HepG2 (cell line): ENCODE measurements around the gene P3H4. TPM values are rescaled to one million over a fixed set of nuclear protein-coding genes. Genes with fewer than 3 reads are reported as not detected.

ENCODE experiments used
- ATF4 ChIP-seq, 2 experiments: fragments of 450-650 bp in 1 of 2; sonication (generic) in 1 of 2; formaldehyde crosslinking; IDR thresholded peaks; 2 replicates each; pipeline versions ENCODE4 v1.5.0 to v1.8.0; 2020 to 2022; ENCODE audit warnings: mild to moderate bottlenecking in 1 of 2, missing genetic modification reagents in 1 of 2
- EP300 ChIP-seq, 3 experiments: sonication (generic) in 1 of 3; formaldehyde crosslinking in 1 of 3; IDR thresholded peaks; 2 replicates each; pipeline versions ENCODE4 v1.5.1 to v1.6.1; 2011 to 2020; ENCODE audit warnings: low read depth in 2 of 3, low read length in 2 of 3, borderline replicate concordance in 1 of 3, improper control_type of control experiment in 1 of 3, mild to moderate bottlenecking in 1 of 3, missing genetic modification reagents in 1 of 3, moderate library complexity in 1 of 3
- HMG20A ChIP-seq: IDR thresholded peaks from 2 replicates; pipeline ENCODE4 v1.6.1; 2016; ENCODE audit warnings: borderline replicate concordance
- HMGXB3 ChIP-seq: sonication (generic); formaldehyde crosslinking; IDR thresholded peaks from 2 replicates; pipeline ENCODE4 v1.4.0; 2020; ENCODE audit warnings: missing genetic modification reagents, borderline replicate concordance
- HNF4G ChIP-seq, 2 experiments: sonication (generic) in 1 of 2; formaldehyde crosslinking in 1 of 2; IDR thresholded peaks; 2 replicates each; pipeline versions ENCODE4 v1.4.0 to v1.6.1; 2011 to 2020; ENCODE audit warnings: borderline replicate concordance in 2 of 2, low read depth in 2 of 2, mild to moderate bottlenecking in 2 of 2, low read length in 1 of 2, missing genetic modification reagents in 1 of 2, moderate library complexity in 1 of 2
- LCORL ChIP-seq, 2 experiments: fragments of 450-650 bp in 1 of 2; sonication (generic) in 1 of 2; formaldehyde crosslinking in 1 of 2; IDR thresholded peaks; 2 replicates each; pipeline versions ENCODE4 v1.5.0 to v1.6.1; 2017 to 2020; ENCODE audit warnings: antibody characterized with exemption in 1 of 2, missing genetic modification reagents in 1 of 2
- THAP7 ChIP-seq: sonication (generic); formaldehyde crosslinking; IDR thresholded peaks from 2 replicates; pipeline ENCODE4 v1.8.1; 2023; ENCODE audit warnings: mild to moderate bottlenecking, missing genetic modification reagents
- ZBTB7B ChIP-seq: sonication (generic); formaldehyde crosslinking; IDR thresholded peaks from 2 replicates; pipeline ENCODE4 v1.4.0; 2020; ENCODE audit warnings: missing genetic modification reagents
- ZFP82 ChIP-seq: sonication (generic); formaldehyde crosslinking; IDR thresholded peaks from 2 replicates; pipeline ENCODE4 v1.5.1; 2020; ENCODE audit warnings: mild to moderate bottlenecking, missing genetic modification reagents, borderline replicate concordance
- ZNF138 ChIP-seq: sonication (generic); formaldehyde crosslinking; IDR thresholded peaks from 2 replicates; pipeline ENCODE4 v1.5.0; 2020; ENCODE audit warnings: mild to moderate bottlenecking, low read depth, missing genetic modification reagents
- ZNF580 ChIP-seq: IDR thresholded peaks from 2 replicates; pipeline ENCODE4 v1.6.1; 2016; ENCODE audit warnings: low read depth, borderline replicate concordance
- ZNF609 ChIP-seq: sonication (generic); formaldehyde crosslinking; IDR thresholded peaks from 2 replicates; pipeline ENCODE4 v1.4.0; 2020; ENCODE audit warnings: mild to moderate bottlenecking, missing genetic modification reagents, borderline replicate concordance
- ZNF746 ChIP-seq: sonication (generic); formaldehyde crosslinking; IDR thresholded peaks from 2 replicates; pipeline ENCODE4 v1.8.0; 2022; ENCODE audit warnings: mild to moderate bottlenecking, missing genetic modification reagents
- polyA plus RNA-seq, 8 experiments: library from polyadenylated mRNA; depleted of rRNA in 3 of 8; stranded (reverse) in 7 of 8; unstranded in 1 of 8; fragments of >200 nt; fragmentation: Illumina TruSeq in 4 of 8; extraction: Trizol in 4 of 8; gene quantifications; 2 replicates each; pipeline versions ENCODE4 v1.2.1 to v1.2.3, GENCODE V29; 2011 to 2016; ENCODE audit warnings: low read depth in 4 of 8, missing spikeins in 1 of 8, mixed read lengths in 1 of 8; ENCODE audit not compliant: insufficient read depth in 1 of 8
- total RNA-seq, 5 experiments: library from RNA; depleted of rRNA; stranded (reverse); fragments of >200 nt; fragmentation: Illumina TruSeq; extraction: Trizol; gene quantifications; 2 replicates each; pipeline ENCODE4 v1.2.3, GENCODE V29; 2016; ENCODE audit warnings: low read depth in 1 of 5

The P3H4 gene
- total and polyA plus RNA-seq, 2 of the 13 experiments (the other 11 are each of a cell fraction or from before 2014, with no cell fraction given): 37.1 to 50.6 TPM

GRCh38 chr17:41793784-41794539 is 17.8 kb downstream of the P3H4 start (continued):
- TF ChIP-seq HMGXB3 (CRISPR knock-in tag): 0 out of 2 replicates have a peak, but pooled peaks have one; percentile 12
- 0 out of 2 replicates have a peak, but pooled peaks have one; percentile 13 for TF ChIP-seq HMG20A (CRISPR knock-in tag)
- TF ChIP-seq EP300 (IDR thresholded peaks at IDR 0.05; ENCODE audit: low read depth in 2 of 2, low read length in 2 of 2): peak in 1 of 2 experiments; percentile 29; a peak in 1 of 4 replicates
- TF ChIP-seq EP300 (CRISPR knock-in tag; IDR thresholded peaks at IDR 0.05; ENCODE audit: borderline replicate concordance): 0 out of 2 replicates have a peak, but pooled peaks have one; percentile 8
- TF ChIP-seq LCORL (IDR thresholded peaks at IDR 0.05): no peak
- TF ChIP-seq LCORL (CRISPR knock-in tag; IDR thresholded peaks at IDR 0.05): peak; percentile 83; the same call in 1 of the 2 replicates
- TF ChIP-seq ZNF580 (CRISPR knock-in tag): 0 out of 2 replicates have a peak, but pooled peaks have one; percentile 33
- peak in 1 of 2 experiments; percentile 58; a peak in 2 of 4 replicates for TF ChIP-seq ATF4 (CRISPR knock-in tag; IDR thresholded peaks at IDR 0.05)
- TF ChIP-seq ZNF609 (CRISPR knock-in tag): 0 out of 2 replicates have a peak, but pooled peaks have one; percentile 20
- peak; percentile 52 for TF ChIP-seq THAP7 (CRISPR knock-in tag)
- TF ChIP-seq ZFP82 (CRISPR knock-in tag): peak; percentile 56; the same call in 1 of the 2 replicates
- peak; percentile 77 for TF ChIP-seq HNF4G (IDR thresholded peaks at IDR 0.05; ENCODE audit: borderline replicate concordance, low read depth, low read length)
- no peak for TF ChIP-seq HNF4G (CRISPR knock-in tag; IDR thresholded peaks at IDR 0.05; ENCODE audit: borderline replicate concordance, low read depth)
- peak; percentile 28; the same call in 1 of the 2 replicates for TF ChIP-seq ZNF746 (CRISPR knock-in tag)
- TF ChIP-seq ZBTB7B (CRISPR knock-in tag): peak; percentile 22
- 0 out of 2 replicates have a peak, but pooled peaks have one; percentile 45 for TF ChIP-seq ZNF138 (CRISPR knock-in tag)
